Cardiac fibroblast (primary cell): ENCODE data around the gene C10orf90.
A peak's percentile ranks its signal among the peaks of the same experiment; 100 is the strongest.

Source experiments
- DNase-seq, 2 donors: peaks; one replicate each; pipeline versions ENCODE4 v3.0.0 to v3.0.0-alpha.2; 2010; ENCODE audit warnings: low read depth in 2 of 2
- H3K4me3 ChIP-seq, 2 donors: replicated peaks in 1 of 2; 1 replicate in 1 of 2; 2 replicates in 1 of 2; pipeline ENCODE4 v1.5.1; 2011; ENCODE audit warnings: low read depth in 2 of 2, low read length in 2 of 2, mild to moderate bottlenecking in 2 of 2, moderate library complexity in 1 of 2
- CTCF ChIP-seq: IDR thresholded peaks from one replicate; pipeline ENCODE4 v1.5.1; 2011; ENCODE audit warnings: low read depth, mild to moderate bottlenecking, low read length, inconsistent platforms

The C10orf90 gene

GRCh38 chr10:126455036-126455765, 215.3 kb downstream of the C10orf90 start:
- no peak overlapping the region for H3K4me3 ChIP-seq
- no peak for TF ChIP-seq CTCF
- DNase-seq: no peak

- DNase-seq: no peak
- TF ChIP-seq CTCF: no peak
- H3K4me3 ChIP-seq: no peak overlapping the region
These were observed 216.3 kb downstream of the C10orf90 start for GRCh38 chr10:126454045-126454751.

- TF ChIP-seq CTCF: no peak
- DNase-seq: no peak
- H3K4me3 ChIP-seq: no peak overlapping the region
These were observed 218.2 kb downstream of the C10orf90 start for GRCh38 chr10:126452245-126452644.

- no peak for TF ChIP-seq CTCF
- H3K4me3 ChIP-seq: no peak overlapping the region
- no peak for DNase-seq
These were observed 222.4 kb downstream of the C10orf90 start for GRCh38 chr10:126448091-126448490.

GRCh38 chr10:126439942-126440341, 230.6 kb downstream of the C10orf90 start:
- H3K4me3 ChIP-seq: no peak overlapping the region
- TF ChIP-seq CTCF: no peak
- peak in 1 of 2 donors; percentile 42 for DNase-seq

GRCh38 chr10:126438407-126438783, 232.1 kb downstream of the C10orf90 start:
- TF ChIP-seq CTCF: no peak
- H3K4me3 ChIP-seq: no peak overlapping the region

More at GRCh38 chr10:126438407-126438783, 232.1 kb downstream of the C10orf90 start:
- no peak for DNase-seq
